GM21717 (cell line): ENCODE results near the gene WNT7B.

ENCODE experiments used
- ATAC-seq: cut with Tn5 transposase; IDR thresholded peaks from one replicate; pipeline ENCODE4 v1.9.1; 2021; ENCODE audit warnings: mild to moderate bottlenecking, moderate library complexity; ENCODE audit not compliant: unreplicated experiment

The WNT7B gene

GRCh38 chr22:45997077-45997776 lies 20.3 kb upstream of the WNT7B start:
- ATAC-seq = no peak

DNA sequence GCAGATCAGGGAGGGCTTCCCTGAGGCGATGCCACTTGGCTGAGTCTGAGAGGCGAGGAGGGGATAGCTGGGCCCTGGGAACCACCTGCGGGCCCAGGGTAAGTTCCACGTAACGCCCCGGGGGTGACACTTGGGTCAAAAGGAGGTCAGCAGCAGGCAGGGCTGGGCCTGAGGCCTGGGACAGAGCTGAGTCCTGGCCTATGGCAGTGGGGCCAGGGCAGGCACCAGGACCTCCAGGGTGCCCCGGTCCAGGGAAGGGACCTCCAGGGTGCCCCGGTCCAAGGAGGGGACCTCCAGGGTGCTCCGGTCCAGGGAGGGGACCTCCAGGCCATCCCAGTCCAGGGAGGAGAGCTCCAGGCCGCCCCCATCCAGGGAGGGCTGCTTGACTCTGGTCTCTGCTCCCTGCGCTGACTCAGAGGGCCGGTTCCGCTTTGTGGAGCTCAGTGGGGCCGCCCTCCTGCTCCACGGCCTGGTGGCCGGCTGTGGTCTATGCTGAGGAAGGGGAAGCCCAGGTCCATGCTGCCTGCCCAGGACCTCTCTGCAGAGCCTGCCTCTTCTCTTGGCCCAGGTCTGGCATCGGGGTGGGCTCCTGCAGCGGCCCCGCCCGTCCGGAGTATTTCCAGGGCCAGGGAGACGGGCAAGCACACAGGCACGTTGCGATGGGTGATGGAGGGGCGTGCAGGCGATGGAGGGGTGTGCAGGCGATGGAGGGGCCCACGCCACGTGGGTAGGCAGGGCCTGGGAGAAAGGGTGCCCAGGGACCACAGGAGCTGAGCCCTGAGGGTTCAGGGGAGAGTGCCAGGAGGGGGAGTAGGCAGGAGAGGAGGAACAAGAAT lies 19.5 kb upstream of the WNT7B start:
- ATAC-seq = no peak

DNA sequence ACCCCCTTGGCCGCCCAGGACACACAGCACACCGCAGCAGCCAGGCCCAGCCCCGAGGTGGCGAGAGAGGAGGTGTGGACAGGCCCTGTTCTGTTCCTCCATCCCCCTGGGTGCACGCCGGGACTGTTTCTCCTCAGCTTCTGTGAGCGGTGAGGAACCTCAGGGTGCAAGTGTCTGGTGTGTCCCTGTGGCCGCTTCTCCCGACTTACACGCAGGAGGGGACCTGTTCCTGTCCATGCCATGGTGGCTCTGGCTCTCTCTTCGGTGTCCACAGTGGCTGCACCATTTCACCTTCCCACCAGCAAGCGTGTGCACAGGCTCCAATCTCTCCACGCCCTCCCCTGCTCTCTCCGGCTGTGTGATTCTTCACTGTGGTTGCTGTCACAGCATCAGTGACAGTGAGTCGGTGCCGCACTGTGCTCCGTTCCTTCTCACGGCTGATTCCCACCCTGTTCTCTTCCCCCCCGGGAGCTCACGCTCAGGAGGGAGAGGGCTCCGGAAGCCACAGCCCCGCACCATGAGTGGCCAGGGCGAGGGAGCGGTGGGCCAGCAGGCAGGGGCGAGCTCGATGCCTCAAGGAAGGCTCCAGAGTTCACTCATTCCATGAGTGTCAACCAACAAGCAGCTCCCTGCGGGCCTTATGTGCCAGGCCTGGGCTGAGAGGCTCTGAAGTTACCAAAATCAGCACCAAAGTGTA lies 18.6 kb upstream of the WNT7B start:
- ATAC-seq = no peak

DNA sequence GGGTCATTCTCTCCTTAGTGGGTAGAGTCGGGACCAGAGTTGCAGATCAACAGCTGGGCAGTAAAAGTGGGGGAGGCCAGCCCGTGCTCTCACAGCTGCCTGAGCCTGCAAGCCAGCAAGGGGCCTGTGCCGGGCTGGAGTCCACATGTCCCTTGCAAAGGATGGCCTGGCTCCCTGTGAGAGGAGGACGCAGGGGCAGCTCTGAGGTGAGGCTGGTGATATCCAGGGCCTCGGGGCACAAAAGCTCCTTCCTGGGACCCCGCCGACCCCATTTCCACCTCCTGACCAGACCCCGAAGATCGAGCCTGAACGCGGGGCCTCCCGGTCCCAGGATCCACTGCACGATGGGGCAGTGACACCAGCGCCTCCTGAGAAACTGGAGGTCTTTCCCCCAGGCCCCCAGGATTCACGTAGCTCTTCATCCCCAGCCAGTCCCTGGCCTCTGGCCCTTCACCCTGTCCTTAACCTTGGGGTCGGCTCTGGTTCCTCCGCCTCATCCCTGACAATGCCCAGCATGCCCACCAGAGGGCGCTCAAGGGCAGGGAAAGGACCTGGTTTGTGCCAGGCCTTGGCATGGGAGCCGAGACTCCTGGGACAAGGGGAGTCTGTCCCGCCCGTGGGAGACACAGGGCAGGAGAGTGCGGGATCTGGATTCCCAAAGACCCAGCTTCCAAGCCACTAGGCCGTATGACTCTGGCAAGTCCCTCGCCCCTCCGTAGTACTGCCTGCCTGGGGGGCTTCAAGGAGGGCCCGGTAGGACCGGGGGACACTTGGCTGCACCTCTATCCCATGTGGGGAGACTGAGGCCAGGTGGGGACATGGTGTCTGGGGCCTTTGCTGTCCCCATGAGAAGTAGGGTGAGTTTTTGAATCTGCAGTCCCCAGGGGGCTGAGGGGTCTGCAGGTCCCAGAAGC lies 17.8 kb upstream of the WNT7B start:
- no peak for ATAC-seq

- no peak for ATAC-seq
These were observed 16.9 kb upstream of the WNT7B start for GRCh38 chr22:45993841-45994240.

DNA sequence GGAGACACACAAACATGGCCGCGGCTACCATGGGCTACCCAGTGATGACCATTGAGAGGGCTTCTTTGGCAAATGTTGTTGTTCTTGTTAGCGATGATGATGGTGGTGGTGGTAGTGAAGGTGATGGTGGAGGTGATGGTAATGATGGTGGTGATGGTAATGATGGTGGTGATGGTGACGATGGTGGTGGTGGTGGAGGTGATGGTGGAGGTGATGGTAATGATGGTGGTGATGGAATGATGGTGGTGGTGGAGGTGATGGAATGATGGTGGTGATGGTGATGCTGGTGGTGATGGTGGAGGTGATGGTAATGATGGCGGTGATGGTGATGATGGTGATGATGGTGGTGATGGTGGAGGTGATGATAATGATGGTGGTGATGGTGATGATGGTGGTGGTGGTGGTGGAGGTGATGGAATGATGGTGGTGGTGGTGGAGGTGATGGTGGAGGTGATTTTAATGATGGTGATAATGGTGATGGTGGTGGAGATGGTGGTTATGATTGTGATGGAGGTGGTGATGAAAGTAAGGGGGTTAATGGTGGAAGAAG lies 16.3 kb upstream of the WNT7B start:
- ATAC-seq = no peak

DNA sequence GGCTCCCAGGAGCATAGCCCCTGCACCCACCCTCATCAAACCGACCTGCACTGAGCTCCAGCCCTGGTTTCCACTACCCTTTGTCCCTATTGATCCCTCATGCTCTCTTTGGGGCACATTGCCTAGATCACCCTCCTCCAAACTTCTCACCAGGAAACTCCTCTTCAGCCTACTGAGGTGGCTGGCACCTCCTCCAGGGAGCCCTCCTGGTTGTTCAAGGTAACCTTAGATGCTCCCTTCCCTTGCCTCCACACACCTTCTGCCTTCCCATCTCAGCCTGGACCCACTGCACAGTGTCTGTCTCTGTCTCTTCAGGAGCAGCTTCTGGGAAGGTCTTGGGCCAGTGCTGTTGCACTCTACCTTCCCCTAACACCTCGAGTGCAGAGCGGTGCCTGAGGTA lies 15.8 kb upstream of the WNT7B start:
- no peak for ATAC-seq

DNA sequence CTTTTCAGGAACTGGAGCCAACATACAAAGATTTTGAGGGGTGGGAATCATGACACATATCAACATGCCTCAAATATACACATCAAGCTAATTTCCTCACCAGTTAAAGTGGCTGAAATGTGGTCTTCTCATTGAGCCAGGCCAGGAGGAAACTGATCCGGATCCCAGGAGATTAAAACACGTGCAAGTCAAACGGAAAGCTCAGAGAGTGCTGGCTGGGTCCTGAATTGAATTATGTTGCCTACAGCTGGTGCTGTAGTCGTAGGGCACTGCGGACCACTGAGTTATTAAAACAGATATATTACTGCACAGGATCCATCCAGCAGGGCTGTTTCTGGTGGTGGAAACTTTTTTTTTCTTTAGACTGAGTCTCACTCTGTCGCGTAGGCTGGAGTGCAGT lies 14.1 kb upstream of the WNT7B start:
- ATAC-seq = no peak

DNA sequence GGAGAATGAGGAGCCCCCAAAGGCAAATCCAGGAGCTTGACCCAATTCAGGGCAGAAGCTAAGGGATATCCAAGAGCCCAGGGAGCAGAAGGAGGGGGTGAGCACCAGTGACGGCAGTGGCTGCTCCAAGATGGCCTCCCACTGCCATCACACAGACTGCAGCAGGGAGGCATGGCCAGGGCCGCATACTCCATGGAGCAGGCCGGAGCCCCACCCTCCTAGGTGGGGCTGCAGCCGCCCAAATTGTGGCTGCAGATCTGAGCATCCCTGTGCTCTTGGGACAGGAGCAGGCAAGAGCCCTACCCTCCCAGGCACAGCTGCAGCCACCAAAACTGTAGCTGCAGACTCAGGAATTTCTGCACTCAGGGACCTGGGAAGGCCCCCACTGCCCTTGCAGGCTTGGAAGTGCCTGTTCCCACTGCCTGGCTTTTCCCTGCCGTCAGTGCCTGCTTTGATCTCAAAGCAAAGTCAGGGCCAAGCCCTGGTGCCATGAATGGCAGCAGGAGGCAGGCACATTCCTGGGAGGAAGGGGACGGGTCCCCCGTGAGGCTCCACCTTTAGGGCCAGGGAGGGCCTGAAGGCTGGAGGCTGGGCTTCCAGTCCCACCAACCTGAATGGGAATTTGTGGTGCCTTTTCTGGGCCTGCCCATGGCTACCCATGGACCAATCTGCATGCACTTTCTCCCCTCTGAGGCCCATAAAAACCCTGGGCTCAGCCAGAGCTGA lies 10.3 kb upstream of the WNT7B start:
- no peak for ATAC-seq

GRCh38 chr22:45984316-45984916 lies 7.5 kb upstream of the WNT7B start:
- ATAC-seq = no peak

DNA sequence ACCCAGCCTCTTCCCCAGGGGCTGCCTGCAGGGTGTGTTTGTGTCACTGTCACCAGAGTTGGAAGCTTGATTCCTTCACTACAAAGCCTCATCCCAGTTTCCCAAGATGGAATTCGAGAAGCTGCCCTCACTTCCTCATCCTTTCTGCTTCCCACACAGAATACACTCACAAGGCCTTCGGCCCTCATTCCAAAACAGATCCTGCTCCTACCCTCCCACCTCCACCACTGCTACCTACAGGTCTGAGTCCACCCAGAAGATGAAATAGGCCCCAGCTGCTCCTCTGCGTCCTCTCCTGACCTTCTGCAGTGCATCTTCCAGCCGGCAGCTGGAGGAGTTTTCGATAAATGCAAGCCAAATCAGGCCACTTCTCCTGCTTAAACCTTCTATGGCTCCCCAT lies 6.8 kb upstream of the WNT7B start:
- ATAC-seq = no peak

- no peak for ATAC-seq
These were observed 3.8 kb upstream of the WNT7B start for GRCh38 chr22:45980761-45981160.

- no peak for ATAC-seq
These were observed 3.3 kb upstream of the WNT7B start for GRCh38 chr22:45980268-45980570.

- ATAC-seq = no peak
These were observed 1.3 kb upstream of the WNT7B start for GRCh38 chr22:45978275-45978713.

DNA sequence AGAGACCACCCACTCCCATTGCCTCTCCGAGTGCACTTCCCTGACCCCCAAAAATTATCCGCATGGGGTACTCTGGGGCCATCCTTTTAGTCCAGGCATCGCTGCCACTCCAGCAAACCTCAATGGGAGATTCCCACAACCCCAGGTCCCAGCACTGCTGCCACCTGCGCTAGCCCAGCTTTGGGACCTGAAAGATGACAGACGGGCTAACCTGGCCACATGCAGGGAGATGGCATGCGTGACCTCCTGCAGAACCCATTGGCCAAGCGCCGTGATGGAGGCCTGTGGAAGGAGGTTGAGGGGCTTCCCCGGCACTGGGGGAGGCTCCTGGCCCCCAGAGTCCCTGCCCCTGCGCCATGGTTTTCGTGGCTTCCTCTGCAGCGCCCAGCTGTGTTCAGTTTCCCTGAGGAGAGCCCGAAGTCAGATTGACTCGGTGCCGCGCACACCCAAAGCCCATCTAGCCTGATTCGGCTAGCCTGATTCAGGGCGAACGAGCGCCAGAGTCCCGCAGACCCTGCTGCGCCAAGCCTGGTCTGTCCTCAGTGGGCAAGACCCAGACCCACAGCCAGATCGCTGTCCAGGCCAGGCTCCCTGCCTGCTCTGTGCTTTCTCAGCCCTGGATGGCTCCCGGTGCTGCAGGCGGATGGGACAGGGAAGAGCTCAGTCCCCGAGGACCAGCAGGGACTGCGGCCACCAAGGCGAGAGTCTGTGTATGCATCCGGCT lies 751 bp upstream of the WNT7B start:
- ATAC-seq = no peak

DNA sequence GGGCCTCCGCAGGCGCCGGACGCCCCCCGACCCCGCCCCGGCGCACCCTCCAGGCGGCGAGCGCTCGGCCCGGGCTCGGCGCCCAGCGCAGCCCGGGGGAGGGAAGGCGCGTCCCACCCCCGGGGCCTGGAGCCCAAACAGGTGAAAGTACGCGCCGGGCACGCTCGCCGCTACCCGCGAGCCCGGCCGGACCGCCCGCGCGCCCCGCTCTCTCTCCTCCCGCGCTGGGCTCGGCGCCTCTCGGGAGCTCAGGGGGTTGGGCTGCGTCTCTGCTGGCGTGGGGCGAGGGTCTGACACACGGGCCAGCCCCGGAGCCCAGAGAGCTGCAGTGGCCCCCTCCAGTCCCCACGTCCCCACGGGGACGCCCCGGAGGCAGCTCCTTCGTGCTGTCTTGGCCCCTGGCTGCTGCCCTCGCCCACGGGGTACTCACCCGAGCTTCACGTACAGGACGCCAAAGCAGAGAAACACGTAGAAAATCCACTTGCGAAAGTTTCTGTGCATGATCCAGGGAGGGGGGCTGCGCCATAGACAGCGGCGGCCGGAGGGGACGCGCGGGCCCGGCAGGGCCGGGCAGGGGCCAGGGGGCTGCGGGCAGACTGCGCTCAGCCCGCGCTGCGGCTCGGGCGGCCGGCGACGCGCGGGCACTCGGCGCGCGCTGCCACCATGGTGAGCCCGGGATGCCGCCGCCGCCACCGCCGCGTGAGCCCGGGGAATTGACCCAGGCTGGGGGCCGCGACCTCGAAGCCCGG lies 534 bp downstream of the WNT7B start:
- no peak for ATAC-seq

DNA sequence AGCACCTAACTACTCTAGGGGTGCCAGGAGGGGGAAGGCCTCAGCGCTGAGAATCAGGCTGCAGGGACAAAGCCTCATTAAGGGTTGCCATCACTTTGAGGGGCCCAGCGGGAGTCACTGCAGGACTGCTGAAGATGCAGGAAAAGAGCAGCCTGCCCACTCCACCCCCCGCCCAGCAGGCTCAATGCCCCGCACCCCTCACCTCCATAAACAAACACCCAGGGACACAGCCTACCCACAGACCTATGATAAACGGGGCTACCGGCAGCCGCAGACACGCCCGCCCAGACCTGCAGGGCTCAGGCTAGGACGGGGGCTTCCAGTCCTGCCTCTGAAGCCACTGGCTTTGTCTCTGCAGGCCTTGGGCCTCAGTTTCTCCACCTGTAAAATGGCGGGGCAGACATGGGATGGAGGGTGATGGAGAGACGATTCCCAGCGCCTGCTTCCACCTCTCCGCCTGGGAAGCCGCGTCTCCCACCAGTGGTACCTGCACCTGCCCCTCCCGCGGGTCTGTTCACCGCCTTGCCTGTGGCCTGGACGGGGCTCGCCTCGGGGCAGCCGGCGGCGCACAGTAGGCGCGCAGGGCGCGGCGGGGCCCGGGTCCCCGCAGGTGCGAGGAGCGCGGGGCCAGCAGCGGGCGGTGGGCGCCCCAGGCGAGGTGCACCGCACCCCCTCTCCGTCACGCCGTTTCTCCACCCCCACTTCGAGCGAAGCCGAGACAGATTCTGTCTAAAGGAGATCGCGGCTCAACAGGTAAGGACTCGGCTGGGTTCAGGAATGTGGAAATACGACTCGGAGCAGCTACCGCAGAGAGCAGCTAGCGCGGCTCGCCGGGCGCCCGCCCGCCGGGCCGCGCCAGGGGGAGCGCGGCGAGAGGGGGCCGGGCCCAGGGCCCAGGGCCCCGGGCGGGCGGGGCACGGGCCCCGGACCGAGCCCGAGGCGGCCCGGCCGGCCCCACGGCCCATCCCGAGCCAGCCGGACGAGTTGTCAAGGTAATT lies 1.5 kb downstream of the WNT7B start:
- no peak for ATAC-seq
